A549 (cell line): ENCODE measurements around the gene AFF1. TPM values are rescaled to one million over a fixed set of nuclear protein-coding genes. Genes with fewer than 3 reads are reported as not detected.

ENCODE experiments used
- ATAC-seq, 2 experiments: fragments of 200-7000 bp in 1 of 2; fragments of >200 bp in 1 of 2; cut with Nextera tagmentation in 1 of 2; cut with Tn5 transposase in 1 of 2; 3 replicates each; pipeline versions ENCODE4 v1.8.0 to v1.9.1; 2018 to 2020; ENCODE audit warnings: mild to moderate bottlenecking in 1 of 2, moderate library complexity in 1 of 2
- CTCF ChIA-PET: fragments of 300-600 bp; sonication (Branson Sonifier 250); formaldehyde crosslinking; extraction: SDS; loops from one replicate; lab custom pipeline; 2021; ENCODE audit warnings: antibody characterized with exemption, inconsistent platforms; lab: Yijun Ruan, JAX
- POLR2A ChIA-PET: fragments of 350-600 bp; formaldehyde crosslinking; extraction: SDS; loops from one replicate; lab custom pipeline; 2021; ENCODE audit warnings: antibody characterized with exemption, inconsistent platforms; lab: Yijun Ruan, JAX
- DNase-seq, 2 experiments: peaks; one replicate each; pipeline versions ENCODE4 v3.0.0 to v3.0.0-alpha.2; 2011 to 2016; ENCODE audit warnings: low read depth in 1 of 2, low spot score in 1 of 2
- FAIRE-seq: peaks from 2 replicates; lab custom pipeline; 2011; peaks lifted over from hg19 to GRCh38; lab: Jason Lieb, UNC
- H3K27ac ChIP-seq, 2 experiments: fragments of >200 bp; sonication (Bioruptor Twin); formaldehyde crosslinking; 3 replicates each; pipeline ENCODE4 v1.5.1; 2016 to 2017
- H3K4me1 ChIP-seq: fragments of >200 bp; sonication (Bioruptor Twin); formaldehyde crosslinking; 3 replicates; pipeline ENCODE4 v1.6.1; 2016
- H3K4me2 ChIP-seq: fragments of >200 bp; sonication (Bioruptor Twin); formaldehyde crosslinking; 3 replicates; pipeline ENCODE4 v1.6.1; 2016
- H3K4me3 ChIP-seq: fragments of >200 bp; sonication (Bioruptor Twin); formaldehyde crosslinking; 3 replicates; pipeline ENCODE4 v1.5.1; 2016
- H3K9me3 ChIP-seq: fragments of >200 bp; sonication (Bioruptor Twin); formaldehyde crosslinking; 3 replicates; pipeline ENCODE4 v1.6.1; 2016
- ATOH8 ChIP-seq: fragments of 250-450 bp; sonication (Bioruptor Pico); IDR thresholded peaks from 2 replicates; pipeline ENCODE4 v1.5.0; 2020; ENCODE audit warnings: low read depth, mild to moderate bottlenecking, moderate library complexity
- BHLHE40 ChIP-seq: IDR thresholded peaks from 2 replicates; pipeline ENCODE4 v1.6.1; 2012; ENCODE audit warnings: low read depth, low read length, inconsistent platforms
- CBX2 ChIP-seq: fragments of 200-600 bp; sonication (generic); IDR thresholded peaks from 2 replicates; pipeline ENCODE4 v1.6.1; 2016; ENCODE audit warnings: low read depth, mild to moderate bottlenecking, borderline replicate concordance
- CEBPB ChIP-seq, 2 experiments: fragments of >200 bp in 1 of 2; sonication (Bioruptor Twin) in 1 of 2; formaldehyde crosslinking in 1 of 2; IDR thresholded peaks; 2 replicates each; pipeline ENCODE4 v1.6.1; 2012 to 2016
- E2F6 ChIP-seq: IDR thresholded peaks from 2 replicates; pipeline ENCODE4 v1.6.1; 2012; ENCODE audit warnings: low read depth, borderline replicate concordance
- EHF ChIP-seq: fragments of 250-450 bp; sonication (Bioruptor Pico); IDR thresholded peaks from 2 replicates; pipeline ENCODE4 v1.5.0; 2020; ENCODE audit warnings: mild to moderate bottlenecking
- EHMT2 ChIP-seq: fragments of 200-600 bp; sonication (generic); IDR thresholded peaks from 2 replicates; pipeline ENCODE4 v1.6.1; 2016; ENCODE audit warnings: antibody characterized with exemption, low read depth, mild to moderate bottlenecking, moderate library complexity
- GATA3 ChIP-seq: IDR thresholded peaks from 2 replicates; pipeline ENCODE4 v1.6.1; 2012; ENCODE audit warnings: borderline replicate concordance
- HDAC2 ChIP-seq: fragments of 200-600 bp; sonication (generic); IDR thresholded peaks from 2 replicates; pipeline ENCODE4 v1.6.1; 2016
- HES2 ChIP-seq: fragments of >200 bp; sonication (Bioruptor Twin); formaldehyde crosslinking; IDR thresholded peaks from 2 replicates; pipeline ENCODE4 v1.6.1; 2016
- HEYL ChIP-seq: fragments of 250-450 bp; sonication (Bioruptor Pico); IDR thresholded peaks from 2 replicates; pipeline ENCODE4 v1.8.0; 2021; ENCODE audit warnings: mild to moderate bottlenecking, moderate library complexity
- KDM1A ChIP-seq: fragments of 200-600 bp; sonication (generic); IDR thresholded peaks from 2 replicates; pipeline ENCODE4 v1.6.1; 2016; ENCODE audit warnings: low read depth, mild to moderate bottlenecking
- MAFK ChIP-seq: fragments of 450-650 bp; IDR thresholded peaks from 2 replicates; pipeline ENCODE4 v1.6.1; 2014; ENCODE audit not compliant: partially characterized antibody
- MYC ChIP-seq: IDR thresholded peaks from 2 replicates; pipeline ENCODE4 v1.6.1; 2012; ENCODE audit warnings: mild to moderate bottlenecking, inconsistent platforms, low read length, improper control_type of control experiment, borderline replicate concordance
- PHF8 ChIP-seq: fragments of 200-600 bp; sonication (generic); IDR thresholded peaks from 2 replicates; pipeline ENCODE4 v1.6.1; 2016; ENCODE audit warnings: low read depth, mild to moderate bottlenecking, antibody characterized with exemption, moderate library complexity, borderline replicate concordance
- RAD21 ChIP-seq, 2 experiments: fragments of >200 bp in 1 of 2; sonication (Bioruptor Twin) in 1 of 2; formaldehyde crosslinking in 1 of 2; IDR thresholded peaks in 1 of 2; conservative IDR thresholded peaks in 1 of 2; 2 replicates in 1 of 2; 3 replicates in 1 of 2; pipeline ENCODE4 v1.6.1; 2012 to 2018; ENCODE audit warnings: inconsistent platforms in 1 of 2
- RARB ChIP-seq: fragments of 250-450 bp; sonication (Bioruptor Pico); IDR thresholded peaks from 2 replicates; pipeline ENCODE4 v1.8.0; 2021; ENCODE audit warnings: mild to moderate bottlenecking, moderate library complexity
- RFX5 ChIP-seq: fragments of 450-650 bp; IDR thresholded peaks from 2 replicates; pipeline ENCODE4 v1.7.1; 2014; ENCODE audit warnings: antibody characterized with exemption, mild to moderate bottlenecking, moderate library complexity
- WGBS: methylation state at CpG from one replicate; pipeline ENCODE4 v1.1.6; 2017; ENCODE audit errors: missing lambda C conversion rate; 5-methylcytosine and 5-hydroxymethylcytosine counted together
- polyA plus RNA-seq, 4 experiments: library from polyadenylated mRNA; depleted of rRNA in 3 of 4; stranded (reverse); fragments of >200 nt; fragmentation: RNase III in 1 of 4; extraction: RNeasy Plus Mini Kit Qiagen cat#74134 plus additional on column Dnase treatment in 1 of 4; gene quantifications; 2 replicates in 3 of 4; 3 replicates in 1 of 4; pipeline ENCODE4 v1.2.3, GENCODE V29; 2011 to 2017
- TF ChIP-seq, protein P1 (sequence below): fragments of 200-600 bp; sonication (generic); IDR thresholded peaks from 2 replicates; pipeline ENCODE4 v1.6.1; 2016; ENCODE audit warnings: antibody characterized with exemption, mild to moderate bottlenecking, moderate library complexity
- TF ChIP-seq, protein P2 (sequence below): fragments of 250-450 bp; sonication (Bioruptor Pico); IDR thresholded peaks from 2 replicates; pipeline ENCODE4 v1.5.0; 2021; ENCODE audit warnings: mild to moderate bottlenecking, moderate library complexity, borderline replicate concordance

The AFF1 gene
- polyA plus RNA-seq, 2 of the 4 experiments (the other 2 are of a cell fraction), result 13.7 to 15.4 TPM

- WGBS, result 34% methylated on average over 16 of the region's 16 CpGs
- TF ChIP-seq BHLHE40, result no peak
- no peak for TF ChIP-seq EHMT2
- TF ChIP-seq, protein P1, sequence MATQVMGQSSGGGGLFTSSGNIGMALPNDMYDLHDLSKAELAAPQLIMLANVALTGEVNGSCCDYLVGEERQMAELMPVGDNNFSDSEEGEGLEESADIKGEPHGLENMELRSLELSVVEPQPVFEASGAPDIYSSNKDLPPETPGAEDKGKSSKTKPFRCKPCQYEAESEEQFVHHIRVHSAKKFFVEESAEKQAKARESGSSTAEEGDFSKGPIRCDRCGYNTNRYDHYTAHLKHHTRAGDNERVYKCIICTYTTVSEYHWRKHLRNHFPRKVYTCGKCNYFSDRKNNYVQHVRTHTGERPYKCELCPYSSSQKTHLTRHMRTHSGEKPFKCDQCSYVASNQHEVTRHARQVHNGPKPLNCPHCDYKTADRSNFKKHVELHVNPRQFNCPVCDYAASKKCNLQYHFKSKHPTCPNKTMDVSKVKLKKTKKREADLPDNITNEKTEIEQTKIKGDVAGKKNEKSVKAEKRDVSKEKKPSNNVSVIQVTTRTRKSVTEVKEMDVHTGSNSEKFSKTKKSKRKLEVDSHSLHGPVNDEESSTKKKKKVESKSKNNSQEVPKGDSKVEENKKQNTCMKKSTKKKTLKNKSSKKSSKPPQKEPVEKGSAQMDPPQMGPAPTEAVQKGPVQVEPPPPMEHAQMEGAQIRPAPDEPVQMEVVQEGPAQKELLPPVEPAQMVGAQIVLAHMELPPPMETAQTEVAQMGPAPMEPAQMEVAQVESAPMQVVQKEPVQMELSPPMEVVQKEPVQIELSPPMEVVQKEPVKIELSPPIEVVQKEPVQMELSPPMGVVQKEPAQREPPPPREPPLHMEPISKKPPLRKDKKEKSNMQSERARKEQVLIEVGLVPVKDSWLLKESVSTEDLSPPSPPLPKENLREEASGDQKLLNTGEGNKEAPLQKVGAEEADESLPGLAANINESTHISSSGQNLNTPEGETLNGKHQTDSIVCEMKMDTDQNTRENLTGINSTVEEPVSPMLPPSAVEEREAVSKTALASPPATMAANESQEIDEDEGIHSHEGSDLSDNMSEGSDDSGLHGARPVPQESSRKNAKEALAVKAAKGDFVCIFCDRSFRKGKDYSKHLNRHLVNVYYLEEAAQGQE, result no peak
- TF ChIP-seq RARB, result no peak
- no peak for TF ChIP-seq ATOH8 (CRISPR knock-in tag)
- TF ChIP-seq KDM1A, result no peak
- TF ChIP-seq MAFK, result no peak
- TF ChIP-seq, protein P2, sequence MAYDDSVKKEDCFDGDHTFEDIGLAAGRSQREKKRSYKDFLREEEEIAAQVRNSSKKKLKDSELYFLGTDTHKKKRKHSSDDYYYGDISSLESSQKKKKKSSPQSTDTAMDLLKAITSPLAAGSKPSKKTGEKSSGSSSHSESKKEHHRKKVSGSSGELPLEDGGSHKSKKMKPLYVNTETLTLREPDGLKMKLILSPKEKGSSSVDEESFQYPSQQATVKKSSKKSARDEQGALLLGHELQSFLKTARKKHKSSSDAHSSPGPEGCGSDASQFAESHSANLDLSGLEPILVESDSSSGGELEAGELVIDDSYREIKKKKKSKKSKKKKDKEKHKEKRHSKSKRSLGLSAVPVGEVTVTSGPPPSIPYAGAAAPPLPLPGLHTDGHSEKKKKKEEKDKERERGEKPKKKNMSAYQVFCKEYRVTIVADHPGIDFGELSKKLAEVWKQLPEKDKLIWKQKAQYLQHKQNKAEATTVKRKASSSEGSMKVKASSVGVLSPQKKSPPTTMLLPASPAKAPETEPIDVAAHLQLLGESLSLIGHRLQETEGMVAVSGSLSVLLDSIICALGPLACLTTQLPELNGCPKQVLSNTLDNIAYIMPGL (CRISPR knock-in tag), result no peak
- TF ChIP-seq E2F6, result no peak
- TF ChIP-seq MYC, result no peak
- no peak for TF ChIP-seq HES2
- TF ChIP-seq GATA3, result no peak
- no peak for TF ChIP-seq CEBPB (IDR thresholded peaks at IDR 0.05)
- no peak for TF ChIP-seq CBX2
- TF ChIP-seq PHF8, result no peak
- no peak for TF ChIP-seq RFX5
- TF ChIP-seq HEYL (CRISPR knock-in tag), result no peak
- no peak for TF ChIP-seq EHF
- no peak for DNase-seq
These were observed 71.0 kb downstream of the AFF1 start for GRCh38 chr4:87005690-87006425.

DNA sequence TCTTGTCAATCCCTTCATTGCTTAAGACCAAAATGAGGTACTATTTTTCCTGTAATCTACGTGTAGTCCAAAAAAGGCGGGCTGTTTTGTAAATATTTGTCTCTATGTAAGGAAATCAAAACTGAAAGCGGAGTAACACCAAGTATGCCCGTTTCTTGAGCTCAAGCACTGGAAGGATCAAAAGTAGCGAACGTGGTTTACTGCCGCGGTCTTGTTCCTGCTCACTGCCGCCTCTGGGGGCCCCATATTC lies 71.5 kb downstream of the AFF1 start:
- no peak for FAIRE-seq
- peak overlapping the region; percentile 81 for H3K4me3 ChIP-seq
- ATAC-seq, result no peak
- ChIA-PET POLR2A (interaction anchor here (0.6 to 2.8 kb wide), 13 partner anchors 9 to 214 kb away, joined by 3 to 62 read pairs (median 4); partner anchors contain the start of genes AFF1 and KLHL8), CTCF (interaction anchor here (1.0 to 2.0 kb wide), 3 partner anchors 14 to 83 kb away, joined by 3 to 14 read pairs (median 5); partner anchors contain the start of gene AFF1)
- DNase-seq, result no peak
- no peaks in the 10 kb centered on the region for H3K9me3 ChIP-seq
- 3% methylated on average over 9 of the region's 9 CpGs for WGBS
- peak overlapping the region; percentile 68 for H3K4me2 ChIP-seq
- TF ChIP-seq RAD21 (conservative IDR thresholded peaks at IDR 0.05 in 1 of 2, IDR thresholded peaks at IDR 0.05 in 1 of 2), result peak in 1 of 2 experiments; percentile 3; a peak in 1 of 5 replicates
- TF ChIP-seq HDAC2, result no peak
- peak overlapping the region; percentile 94 to 97 for H3K27ac ChIP-seq
- H3K4me1 ChIP-seq, result peaks cover 42% of the 10 kb centered on the region

More at GRCh38 chr4:87005690-87006425, 71.0 kb downstream of the AFF1 start:
- ATAC-seq (peak; percentile 29 to 36), FAIRE-seq (no peak)
- H3K4me2 ChIP-seq, result peak overlapping the region; percentile 68
- ChIA-PET CTCF (interaction anchor here (1.0 to 2.0 kb wide), 4 partner anchors 13 to 83 kb away, joined by 3 to 14 read pairs (median 6); partner anchors contain the start of gene AFF1), POLR2A (interaction anchor here (0.5 to 2.8 kb wide), 14 partner anchors 9 to 214 kb away, joined by 3 to 62 read pairs (median 4); partner anchors contain the start of genes AFF1 and KLHL8)
- peak overlapping the region; percentile 81 for H3K4me3 ChIP-seq
- H3K9me3 ChIP-seq, result no peaks in the 10 kb centered on the region
- peak overlapping the region; percentile 94 to 97 for H3K27ac ChIP-seq
- H3K4me1 ChIP-seq, result peaks cover 37% of the 10 kb centered on the region
